Stimulated activated CD4-positive, alpha-beta T cell treated with anti-CD3 and anti-CD28 coated beads, Interleukin-4, amount 100 ng/mL, for 48 hours (primary cell): ENCODE measurements around the gene CDK10.

Experiments used
- DNase-seq, 2 donors: peaks; one replicate each; pipeline ENCODE4 v3.0.0-alpha.2; 2020; ENCODE audit warnings: low read depth in 2 of 2

CDK10 gene

DNA sequence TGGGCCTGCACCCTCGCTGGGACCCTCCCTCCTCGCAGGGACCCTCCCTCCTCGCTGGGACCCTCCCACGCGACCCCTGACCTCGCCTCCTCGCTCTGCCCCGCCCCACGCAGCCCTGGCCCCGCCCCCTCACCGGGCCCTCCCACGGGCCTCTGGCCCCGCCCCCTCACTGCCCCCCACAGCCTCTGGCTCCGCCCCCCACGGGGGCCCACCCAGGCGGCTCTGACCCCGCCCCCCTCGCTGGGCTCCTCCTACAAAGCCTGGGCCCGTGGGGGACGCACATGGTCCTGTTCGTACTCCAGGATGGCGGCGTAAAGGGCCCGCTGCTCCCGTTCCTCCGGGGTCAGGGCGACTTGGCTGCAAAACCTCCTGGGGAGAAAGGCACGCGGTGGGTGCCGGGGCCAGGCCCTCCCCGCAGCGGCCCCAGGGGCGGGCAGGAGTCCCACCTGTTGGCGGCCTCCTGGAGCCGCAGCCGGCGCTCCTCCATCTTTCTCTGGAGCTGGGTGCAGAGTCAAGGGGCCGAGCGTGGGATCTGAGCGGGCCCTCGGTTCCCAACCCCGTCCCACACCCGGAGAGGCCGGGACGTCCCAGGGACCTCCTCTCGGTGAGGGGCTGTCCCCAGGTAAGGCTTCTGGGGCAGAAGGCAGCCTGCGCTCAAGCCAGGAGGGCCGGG is 25.2 kb downstream of the CDK10 start:
- DNase-seq, result peak; percentile 69 to 74

DNA sequence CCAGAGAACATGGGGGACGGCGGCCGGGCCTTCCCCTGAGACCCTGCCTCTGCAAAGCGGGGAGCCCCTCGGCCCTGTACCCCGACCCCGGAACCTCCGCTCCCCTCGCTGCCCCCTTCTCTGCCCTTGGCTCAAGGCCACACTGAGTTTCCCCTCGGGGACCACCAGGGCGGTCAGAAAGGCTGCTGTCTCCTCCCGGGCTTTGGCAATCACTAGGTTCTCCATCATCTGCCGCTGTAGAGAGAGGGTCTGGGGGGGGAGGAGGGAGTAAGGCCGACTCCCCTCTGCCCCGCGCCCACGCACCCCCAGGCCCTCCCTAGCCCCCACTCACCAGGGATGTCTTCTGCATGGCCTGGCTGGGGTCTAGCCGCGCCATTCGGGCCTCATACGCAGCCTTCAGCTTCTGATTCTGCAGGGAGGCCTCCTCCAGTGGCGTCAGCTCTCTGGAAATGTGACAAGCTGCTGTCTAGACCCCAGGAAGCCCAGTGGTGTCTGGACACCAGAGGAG is 25.8 kb downstream of the CDK10 start:
- no peak for DNase-seq

DNA sequence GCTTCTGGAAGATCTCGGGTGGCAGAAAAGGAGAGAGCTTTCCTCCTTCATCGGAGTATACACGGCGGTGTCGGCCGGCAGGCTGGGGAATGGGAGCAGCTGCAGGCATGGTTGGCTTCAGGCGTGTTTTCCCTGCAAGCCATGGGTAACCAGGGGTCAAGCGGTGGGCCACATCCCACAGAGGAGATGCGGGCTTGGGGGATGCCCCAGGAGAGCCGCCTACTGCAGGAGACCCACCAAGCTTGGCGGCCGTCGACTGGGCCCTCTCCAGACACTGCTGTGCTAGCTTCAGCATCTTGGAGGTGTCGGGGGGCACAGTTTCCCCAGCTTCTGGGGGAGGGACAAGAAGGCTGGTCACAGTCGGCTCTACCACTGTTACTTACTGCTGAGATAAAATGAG is 30.0 kb downstream of the CDK10 start:
- DNase-seq, result no peak

DNA sequence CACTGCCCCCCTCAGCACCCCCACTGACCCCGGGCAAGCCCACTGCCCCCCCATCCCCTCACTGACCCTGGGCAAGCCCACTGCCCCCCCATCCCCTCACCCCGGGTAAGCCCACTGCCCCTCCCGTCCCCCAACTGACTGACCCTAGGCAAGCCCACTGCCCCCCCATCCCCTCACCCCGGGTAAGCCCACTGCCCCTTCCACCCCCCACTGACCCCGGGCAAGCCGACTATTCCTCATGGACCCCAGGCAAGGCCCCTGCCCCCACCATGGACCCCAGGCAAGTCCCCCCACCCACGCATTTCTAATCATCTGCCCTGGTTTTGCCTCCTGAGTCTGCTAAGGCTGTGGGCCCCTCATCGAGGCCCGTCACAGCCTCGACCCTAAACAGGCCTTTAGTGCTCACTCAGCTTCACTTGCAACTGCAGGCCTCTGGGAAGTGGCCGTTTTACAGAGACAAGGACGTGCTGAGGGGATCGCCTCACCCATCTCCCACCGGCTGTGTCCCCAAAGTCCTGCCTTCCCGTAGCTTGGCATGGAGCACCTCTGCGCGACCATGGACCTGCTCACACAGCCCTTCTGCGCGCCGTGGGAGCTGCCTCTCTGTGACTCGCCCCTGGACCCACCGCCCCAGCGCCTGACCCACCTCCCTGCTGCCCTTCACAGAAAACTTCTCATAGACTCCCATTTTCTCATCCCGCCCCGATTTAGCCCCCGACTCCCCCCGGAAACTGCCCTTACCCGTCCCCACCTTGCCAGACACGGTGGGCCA is 30.6 kb downstream of the CDK10 start:
- DNase-seq, result no peak

DNA sequence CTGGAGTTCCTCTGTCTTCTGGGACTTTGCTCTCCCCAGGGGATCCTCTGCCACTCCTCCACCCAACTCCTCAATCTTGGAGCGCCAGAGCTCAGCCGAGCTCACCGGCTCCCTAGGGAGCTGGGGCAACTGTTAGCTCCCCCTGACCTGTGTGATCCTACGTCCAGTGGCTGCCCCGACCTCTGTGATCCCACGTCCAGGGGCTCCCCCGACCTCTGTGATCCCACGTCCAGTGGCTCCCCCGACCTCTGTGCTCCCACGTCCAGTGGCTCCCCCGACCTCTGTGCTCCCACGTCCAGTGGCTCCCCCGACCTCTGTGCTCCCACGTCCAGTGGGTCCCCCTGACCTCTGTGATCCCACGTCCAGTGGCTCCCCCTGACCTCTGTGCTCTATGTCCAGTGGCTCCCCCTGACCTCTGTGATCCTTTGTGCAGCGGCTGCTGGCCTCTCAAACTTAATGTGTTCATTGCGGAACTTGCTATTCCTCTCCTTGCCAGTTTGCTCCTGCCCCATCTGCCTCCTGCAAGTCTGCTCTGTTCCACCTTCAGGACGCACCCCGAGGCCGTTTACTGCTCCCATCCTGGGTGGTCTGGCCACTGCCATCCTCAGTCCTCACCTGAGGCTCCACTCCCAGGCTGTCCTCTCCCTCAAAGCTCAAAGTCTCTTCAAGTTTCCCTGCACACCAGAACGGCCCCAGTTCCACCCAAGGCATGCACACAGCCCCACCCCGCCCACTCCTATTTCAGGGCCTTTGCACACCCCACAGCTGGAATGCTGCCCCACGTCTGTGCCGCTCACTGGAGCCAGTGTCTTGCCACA is 31.4 kb downstream of the CDK10 start:
- DNase-seq, result no peak

DNA sequence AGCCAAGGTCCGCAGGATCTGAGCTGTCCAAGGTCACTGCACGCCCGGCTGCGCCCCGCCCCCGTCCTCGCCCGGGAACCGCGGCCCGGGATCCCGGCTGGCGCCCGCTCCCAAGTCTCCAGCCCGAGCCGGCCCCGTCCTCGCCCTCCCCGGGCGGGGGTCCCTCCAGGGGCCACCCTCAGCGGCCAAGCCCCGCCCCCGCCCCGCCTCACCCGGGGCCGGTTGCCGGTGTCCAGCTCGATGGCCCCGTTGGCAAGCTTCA is 34.0 kb downstream of the CDK10 start:
- peak in 1 of 2 donors; percentile 10 for DNase-seq

DNA sequence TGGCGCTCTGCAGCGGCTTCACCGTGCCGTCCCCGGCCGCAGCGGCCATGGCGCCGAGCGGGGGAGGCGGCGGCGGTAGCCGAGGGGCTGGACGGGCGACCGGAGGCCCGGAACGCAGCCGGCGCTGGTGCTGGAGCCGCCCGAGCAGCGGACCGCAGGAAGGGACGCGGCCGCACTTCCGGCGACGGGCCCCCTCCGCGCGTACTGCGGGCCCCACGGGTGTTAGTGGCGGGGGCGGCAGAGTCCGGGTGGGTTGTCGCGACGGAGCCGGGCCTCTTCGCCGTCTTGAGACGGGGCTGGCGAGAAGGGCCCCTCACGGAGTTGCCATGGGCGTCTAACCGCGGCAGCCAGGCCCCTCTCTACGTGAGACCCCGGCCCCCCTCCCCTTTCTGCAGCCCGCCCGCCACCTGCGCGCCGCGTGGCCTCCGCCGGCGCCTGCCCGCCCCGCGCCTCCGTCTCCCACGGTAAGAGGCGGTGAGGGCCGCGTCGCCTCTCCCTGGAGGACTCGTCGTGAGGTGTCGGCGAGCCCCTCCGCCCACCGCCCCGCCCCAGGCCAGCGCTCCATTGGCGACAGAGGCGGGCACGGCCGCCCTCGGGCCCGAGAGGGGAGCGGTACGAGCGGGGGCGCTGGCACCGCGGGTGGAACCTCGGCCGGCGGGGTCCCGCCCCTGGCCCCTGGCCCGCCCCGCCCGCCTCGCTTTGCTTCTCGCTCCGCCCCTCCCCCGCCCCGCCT is 34.5 kb downstream of the CDK10 start, which contains the start of the genes VPS9D1 and ZNF276:
Gene VPS9D1 (minus strand): TSS at position 86 of the 733 bp plus-strand sequence. CDS start 37 bp downstream, at position 49.
Gene ZNF276 (plus strand): TSS at position 725 of the 733 bp plus-strand sequence. CDS start 104 bp downstream, outside the sequence.
- peak; percentile 85 for DNase-seq

DNA sequence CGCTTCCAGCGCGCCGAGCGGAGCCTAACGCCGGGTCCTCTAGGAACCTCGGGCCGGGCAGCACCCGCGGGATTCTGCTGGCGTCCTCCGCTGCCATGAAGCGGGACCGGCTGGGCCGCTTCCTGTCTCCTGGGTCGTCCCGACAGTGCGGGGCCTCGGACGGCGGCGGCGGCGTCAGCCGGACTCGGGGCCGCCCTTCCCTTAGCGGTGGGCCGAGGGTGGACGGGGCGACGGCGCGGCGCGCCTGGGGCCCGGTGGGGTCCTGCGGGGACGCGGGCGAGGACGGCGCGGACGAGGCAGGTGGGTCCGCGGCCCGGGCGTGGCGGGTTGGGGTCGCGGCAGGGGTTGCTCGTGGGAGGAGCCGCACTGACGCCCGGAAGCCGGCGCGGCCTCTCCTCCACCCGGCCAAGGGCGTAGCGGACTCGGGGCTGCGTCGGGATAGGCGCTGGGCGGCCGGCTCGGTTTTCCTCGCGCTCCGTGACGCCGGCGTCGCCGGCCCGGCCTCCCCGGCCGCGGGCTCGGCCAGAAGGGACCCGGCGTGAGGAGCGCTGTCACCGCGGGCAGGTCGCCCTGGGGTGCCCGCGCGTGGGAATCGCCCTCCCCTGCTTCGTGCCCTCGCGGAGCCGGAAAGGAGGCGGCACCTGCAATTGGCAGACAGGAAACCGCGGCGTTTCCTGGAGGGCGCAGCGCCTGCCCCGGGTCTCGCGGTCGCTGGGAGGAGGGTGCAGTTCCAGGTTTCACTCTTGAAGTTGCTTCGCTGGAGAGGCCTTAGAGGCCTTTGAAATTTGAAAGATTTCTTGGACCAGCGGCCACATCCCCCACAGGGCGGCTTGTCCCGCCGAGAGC is 35.3 kb downstream of the CDK10 start:
- DNase-seq, result peak; percentile 66 to 72

DNA sequence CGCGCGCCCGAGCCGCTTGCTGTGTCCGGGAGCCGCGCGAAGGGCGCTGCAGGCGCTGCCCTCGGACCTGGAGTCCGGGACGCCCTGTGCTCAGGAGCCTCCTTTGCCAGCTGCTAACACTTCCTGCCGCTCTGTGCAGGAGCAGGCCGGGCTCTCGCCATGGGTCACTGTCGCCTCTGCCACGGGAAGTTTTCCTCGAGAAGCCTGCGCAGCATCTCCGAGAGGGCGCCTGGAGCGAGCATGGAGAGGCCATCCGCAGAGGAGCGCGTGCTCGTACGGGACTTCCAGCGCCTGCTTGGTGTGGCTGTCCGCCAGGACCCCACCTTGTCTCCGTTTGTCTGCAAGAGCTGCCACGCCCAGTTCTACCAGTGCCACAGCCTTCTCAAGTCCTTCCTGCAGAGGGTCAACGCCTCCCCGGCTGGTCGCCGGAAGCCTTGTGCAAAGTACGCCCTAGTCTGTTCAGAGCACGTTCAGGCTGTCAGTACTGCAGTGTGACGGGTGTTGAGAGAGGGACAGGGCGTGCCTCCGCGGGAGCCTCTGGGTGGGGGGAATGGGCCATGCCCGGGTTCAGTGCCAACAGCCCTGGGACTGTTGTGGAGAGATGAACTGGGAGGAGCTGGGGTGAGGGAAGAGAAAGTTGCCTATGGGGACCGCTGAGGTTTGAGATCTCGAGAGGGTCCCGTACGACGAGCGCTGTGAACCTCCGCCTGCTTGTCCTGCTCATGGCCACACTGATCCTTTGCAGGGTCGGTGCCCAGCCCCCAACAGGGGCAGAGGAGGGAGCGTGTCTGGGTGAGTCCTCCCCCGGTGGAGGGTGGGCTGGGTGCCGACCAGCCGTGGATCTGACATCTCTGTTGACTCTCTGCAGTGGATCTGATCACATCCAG is 36.1 kb downstream of the CDK10 start:
- peak; percentile 57 to 58 for DNase-seq

DNA sequence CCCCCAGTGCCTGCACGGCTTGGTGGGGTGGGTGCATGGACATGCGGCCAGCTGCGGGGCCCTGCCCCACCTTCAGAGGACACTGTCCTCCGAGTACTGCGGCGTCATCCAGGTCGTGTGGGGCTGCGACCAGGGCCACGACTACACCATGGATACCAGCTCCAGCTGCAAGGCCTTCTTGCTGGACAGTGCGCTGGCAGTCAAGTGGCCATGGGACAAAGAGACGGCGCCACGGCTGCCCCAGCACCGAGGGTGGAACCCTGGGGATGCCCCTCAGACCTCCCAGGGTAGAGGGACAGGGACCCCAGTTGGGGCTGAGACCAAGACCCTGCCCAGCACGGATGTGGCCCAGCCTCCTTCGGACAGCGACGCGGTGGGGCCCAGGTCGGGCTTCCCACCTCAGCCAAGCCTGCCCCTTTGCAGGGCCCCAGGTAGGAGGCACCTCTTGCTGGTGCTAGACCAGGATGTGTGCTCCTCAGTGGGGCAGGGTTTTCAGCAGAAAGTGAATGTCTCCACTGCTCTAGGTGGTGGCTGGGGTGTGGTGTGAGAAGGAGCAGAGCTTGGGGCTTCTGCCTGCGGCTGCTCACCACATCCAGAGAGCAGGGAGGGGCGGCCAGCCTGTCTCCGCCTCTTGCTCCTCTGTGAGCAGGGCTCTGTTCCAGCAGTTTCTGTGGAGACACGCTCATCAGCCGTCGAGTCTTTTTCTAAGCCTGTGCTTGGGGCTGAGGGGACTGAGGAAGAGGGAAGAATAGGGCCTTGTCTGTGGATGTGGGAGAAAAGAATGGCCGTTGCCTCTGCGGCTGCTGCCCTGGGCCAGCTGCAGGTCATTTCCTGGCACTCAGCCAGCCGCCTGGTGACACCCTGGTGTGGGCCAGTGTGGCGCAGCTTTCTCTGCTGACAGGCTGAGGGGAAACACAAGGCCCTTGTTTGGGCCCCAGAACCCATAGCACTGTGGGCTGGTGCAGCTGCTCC is 37.1 kb downstream of the CDK10 start:
- peak; percentile 45 to 58 for DNase-seq

DNA sequence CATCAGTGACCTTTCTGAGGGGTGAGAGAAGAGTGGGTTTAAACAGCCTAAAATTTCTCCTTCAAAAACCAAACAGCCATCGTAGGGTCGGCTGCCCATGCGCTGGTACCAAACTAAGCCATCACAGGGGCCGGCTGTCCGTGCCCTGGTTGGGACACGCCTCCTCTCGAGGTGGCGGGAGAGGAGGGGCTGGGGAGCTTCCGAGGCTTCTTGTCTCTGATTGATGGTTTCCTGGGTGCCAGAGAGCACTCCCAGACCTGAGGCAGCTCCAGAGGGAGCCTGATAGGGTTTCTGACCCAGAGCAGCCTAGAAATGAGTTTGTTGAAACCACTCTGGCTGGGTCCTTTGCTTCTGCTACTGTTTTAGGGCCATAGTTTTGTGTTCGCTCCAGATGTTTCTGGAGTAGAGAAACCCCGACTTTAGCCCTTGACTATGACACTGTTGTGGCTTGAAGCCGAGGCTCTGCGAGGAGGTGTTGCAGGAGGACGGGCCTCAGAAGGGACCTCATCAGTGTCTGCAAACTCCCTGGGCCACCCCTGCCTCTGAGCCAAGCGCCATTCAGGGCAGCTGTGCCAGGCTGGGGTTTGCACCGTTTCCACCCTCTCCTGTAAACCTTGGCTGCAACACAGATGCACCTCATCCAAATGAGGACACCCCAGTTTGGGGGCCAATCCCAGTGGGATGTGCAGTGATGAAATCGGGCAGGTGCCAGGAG is 41.1 kb downstream of the CDK10 start:
- DNase-seq, result no peak

DNA sequence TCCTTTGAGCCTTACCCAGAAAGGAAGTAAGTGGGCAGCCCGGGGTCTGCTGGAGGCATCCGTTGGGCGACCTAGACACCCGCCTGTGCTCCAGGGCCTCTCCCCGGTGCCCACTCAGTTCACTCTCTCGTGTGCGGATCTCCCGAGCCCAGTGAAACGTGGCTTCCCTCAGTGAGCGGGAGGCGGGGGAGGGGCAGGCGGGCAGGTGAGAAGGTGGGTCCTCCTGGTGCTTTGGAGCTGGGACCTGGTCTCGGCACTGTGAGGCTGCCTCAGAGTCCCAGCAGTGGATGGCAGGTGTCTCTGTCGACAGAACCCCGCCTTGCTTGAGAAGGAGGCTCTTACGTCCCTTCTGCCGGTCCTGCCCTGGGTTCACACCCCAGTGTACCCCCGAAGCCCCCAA is 42.8 kb downstream of the CDK10 start:
- DNase-seq, result no peak

DNA sequence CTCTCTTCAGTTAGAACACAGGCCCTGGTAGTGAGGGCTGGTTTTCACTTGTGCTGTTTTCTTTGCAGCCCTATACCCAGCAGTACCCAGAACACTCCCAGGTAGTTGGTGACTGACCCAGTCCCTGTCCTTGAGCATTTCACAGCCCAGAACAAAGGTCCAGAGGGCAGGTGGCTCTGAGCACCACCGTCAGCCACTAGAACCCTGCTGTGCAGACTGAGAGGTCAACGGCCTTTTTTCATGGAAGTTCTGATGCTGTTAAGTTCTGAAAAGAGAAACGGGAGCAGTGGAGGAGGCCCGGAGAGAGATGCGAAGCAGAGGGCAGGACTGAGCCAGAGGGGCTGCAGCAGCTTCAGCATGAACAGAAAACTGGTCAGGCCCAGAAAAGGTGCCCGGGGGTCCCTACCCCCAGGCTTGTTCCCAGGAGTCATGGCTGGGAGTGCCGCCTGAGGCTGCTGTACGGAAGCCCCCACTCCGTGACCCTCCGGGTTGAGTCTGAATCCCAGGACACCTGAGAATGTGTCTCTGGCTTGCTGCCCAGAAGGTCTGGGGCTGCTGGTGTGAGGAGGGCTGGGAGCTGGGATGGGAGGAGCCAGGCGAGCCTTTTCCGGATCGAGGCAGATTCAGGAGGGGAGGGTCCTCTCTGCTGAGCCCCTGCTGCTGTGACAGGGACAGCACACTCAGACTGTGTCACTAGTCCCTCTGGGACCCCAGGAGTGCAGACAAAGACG is 43.5 kb downstream of the CDK10 start:
- no peak for DNase-seq

DNA sequence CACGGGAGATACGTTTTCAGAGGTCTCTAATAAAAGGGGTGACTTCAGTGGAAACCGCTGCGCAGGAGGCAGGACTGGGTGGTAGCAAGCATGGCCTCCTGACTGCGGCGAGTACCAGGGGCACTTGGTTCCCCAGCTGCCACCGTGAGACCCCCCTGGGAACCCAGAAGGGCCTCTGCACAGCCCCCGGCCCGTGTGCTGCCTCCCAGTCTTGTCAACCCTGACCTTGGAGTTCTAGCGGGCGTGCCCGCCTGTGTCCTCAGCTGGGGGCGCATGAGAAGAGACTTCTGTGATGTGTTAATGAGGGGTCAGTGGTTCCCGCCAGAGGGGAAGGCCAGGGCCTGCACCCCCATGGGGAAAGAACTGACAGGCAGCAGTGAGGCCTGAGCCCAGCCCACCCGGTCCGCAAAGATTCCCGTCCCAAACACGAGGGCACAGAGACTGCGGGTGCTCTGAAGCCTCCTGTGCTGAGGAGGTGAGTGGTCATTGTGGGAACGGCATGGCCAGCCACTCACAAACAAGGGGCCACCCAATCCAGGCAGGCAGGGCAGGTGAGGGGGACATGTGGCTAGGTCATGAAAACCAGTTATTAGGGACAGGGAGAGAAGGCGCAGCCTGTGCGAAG is 44.2 kb downstream of the CDK10 start:
- DNase-seq, result no peak

DNA sequence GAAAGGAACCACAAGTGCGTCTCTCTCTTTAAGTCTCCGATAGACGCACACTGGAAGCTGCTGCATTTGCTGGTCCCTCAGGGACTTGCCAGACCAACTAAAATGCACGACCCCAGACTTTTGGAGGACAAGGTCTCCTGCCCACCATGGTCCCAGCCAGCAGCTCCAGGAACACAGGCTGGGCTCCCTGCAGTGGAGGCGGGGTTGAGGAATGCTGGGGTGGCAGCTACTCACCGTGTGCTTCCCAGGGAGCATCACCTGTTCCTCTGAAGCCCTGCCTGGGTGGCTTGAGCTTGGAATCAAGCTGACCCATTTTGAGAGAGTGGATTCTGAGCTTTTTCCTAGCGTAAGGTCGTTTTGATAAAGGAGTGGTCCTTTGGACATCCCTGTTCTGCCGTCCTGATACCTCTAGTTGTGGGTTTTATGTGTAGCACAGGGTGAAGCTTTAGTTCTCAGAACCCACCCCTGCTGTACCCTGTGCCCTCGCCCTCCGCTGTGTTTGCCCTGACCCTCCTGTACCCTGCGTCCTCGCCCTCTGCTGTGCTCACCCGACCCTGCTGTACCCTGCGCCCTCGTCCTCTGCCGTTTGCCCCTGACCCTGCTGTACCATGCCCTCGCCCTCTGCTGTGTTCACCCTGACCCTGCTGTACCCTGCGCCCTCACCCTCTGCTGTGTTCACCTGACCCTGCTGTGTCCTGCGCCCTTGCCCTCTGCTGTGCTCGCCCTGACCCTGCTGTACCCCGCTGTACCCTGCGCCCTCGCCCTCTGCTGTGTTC is 45.8 kb downstream of the CDK10 start:
- DNase-seq, result no peak

DNA sequence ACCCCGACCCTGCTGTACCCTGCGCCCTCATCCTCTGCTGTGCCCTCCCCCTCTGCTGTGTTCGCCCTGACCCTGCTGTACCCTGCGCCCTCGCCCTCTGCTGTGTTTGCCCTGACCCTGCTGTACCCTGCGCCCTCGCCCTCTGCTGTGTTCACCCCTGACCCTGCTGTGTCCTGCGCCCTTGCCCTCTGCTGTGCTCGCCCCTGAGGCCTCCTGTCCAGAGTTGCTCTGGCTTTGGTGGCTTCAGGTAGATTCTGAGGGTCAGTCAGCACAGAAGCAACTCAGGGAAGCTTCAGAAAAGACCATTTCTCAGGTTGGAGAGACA is 46.4 kb downstream of the CDK10 start:
- DNase-seq, result no peak
